OCI-LY7 (cell line): ENCODE data around the gene GPRIN3.

Experiments used
- CTCF ChIP-seq: fragments of 200-600 bp; sonication (generic); conservative IDR thresholded peaks from 2 replicates; pipeline ENCODE4 v1.5.1; 2014; ENCODE audit warnings: mild to moderate bottlenecking, antibody characterized with exemption, low read length, moderate library complexity, mixed read lengths
- EZH2phosphoT487 ChIP-seq: fragments of 200-600 bp; sonication (generic); IDR thresholded peaks from 2 replicates; pipeline ENCODE4 v1.6.1; 2018; ENCODE audit warnings: low read depth, borderline replicate concordance, mild to moderate bottlenecking, mixed run types, antibody characterized with exemption, low read length, moderate library complexity, mixed read lengths

DNA sequence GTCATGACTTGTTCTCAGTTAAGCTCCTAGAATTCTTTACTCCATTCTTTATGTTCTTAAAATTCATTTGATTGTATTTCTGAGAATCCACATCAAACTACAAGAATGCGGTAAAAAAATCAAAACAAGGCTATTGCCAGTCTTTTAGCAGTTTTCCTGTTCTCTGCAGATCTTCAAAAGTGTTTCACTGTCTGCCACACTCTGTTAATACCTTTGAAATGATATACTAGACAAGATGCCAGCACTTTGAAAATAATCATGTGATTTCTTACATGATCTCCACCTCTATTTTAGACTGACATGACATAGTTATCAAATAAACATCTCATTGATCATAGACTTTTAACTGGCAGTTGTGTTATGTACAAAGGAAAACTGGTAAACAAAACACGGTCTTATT is 30.1 kb upstream of the GPRIN3 start:
- TF ChIP-seq EZH2phosphoT487 = no peak
- no peak for TF ChIP-seq CTCF
